GM21717 (cell line): Measurements from ENCODE around the gene ARHGAP33.
A peak's percentile ranks its signal among the peaks of the same experiment; 100 is the strongest.
"Not testable (repeated sequence)": the region's sequence is repeated elsewhere in the genome, so short reads cannot be mapped to it uniquely, and the experiment has no call there.

ENCODE experiments used
- ATAC-seq: cut with Tn5 transposase; IDR thresholded peaks from one replicate; pipeline ENCODE4 v1.9.1; 2021; ENCODE audit warnings: mild to moderate bottlenecking, moderate library complexity; ENCODE audit not compliant: unreplicated experiment

The ARHGAP33 gene

DNA sequence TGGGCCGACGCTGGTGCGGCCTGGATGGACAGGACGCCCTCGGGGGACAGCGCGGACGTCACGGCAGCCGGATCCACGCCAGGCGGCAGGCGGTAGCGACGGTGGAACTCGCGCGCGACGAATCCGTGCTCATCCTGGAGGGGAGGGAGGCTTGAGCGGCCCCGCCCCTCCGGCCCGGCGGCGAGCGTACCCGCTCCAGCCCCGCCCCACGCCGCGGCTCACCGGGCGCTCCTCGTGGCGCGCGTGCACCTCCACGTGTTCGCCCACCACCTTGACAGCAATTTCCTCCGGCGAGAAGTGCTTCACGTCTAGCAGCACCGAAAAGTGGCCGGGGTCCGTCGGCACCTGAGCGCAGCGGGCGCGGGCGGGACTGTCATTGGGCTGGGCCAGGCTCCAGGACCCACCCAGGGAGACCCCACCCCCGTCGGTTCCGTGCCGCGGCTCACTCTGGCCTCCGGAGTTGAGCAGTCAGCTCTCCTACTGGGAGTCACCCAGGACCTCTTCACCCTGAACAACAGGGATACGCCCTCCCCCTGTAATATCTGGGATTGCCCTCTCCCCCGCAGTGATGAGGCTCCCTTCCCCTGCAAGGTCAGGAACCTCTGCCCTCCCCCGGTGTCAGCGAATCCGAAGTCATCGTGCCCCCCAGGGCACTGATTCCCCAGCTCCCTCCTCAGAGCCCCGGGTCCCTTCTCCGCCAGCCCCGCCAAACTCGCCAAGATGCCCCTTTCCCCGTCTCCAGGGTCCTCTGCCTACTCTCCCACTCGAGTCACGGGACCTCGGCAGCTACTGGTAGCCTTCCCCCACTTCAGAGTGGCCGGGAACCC lies 19.6 kb upstream of the ARHGAP33 start:
- no peak for ATAC-seq

DNA sequence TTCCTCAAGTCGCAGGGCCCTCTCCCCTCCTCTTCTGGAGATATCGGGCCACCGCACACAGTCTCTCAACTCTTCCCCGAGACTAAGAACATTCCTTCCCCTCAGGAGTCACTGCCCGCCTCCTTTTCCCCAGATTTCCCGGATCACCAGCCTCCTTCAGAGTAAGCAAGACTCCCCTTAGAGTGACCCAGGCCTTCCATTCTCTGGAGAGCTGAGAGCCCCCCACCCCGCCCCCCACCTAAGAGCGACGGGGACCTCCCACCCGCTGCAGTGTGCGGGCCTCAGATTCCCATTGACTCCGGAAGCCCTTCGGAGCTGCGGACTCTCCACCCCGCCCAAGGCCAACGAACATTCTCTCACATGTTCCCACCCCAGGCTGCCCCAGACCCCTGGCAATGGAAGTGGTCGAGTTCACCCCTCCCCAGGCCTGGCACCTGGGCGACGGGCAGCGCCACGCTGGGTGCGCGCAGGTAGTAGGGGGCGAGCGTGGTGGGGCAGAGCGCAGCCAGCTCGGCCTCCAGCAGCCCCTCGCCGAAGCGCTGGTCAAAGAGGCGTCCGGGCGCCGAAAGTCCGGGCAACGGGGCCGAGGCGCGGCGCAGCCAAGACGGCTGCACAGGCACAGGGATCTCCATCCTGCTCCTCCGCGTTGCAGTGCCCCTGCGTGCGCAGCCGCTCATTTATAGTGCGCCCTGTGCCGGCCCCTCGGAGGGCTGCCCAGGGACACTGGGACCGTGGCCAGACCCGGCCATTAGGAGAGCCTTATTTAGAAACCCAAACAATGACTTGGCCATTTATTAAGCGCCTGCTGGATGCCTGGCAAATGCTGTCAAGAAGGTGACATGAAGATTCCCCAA lies 18.8 kb upstream of the ARHGAP33 start, which contains the start of gene HSPB6:
TSS of gene HSPB6 (minus strand) at position 653 of the 854 bp plus-strand sequence. CDS start at position 632, 21 bp downstream.
- ATAC-seq: no peak

DNA sequence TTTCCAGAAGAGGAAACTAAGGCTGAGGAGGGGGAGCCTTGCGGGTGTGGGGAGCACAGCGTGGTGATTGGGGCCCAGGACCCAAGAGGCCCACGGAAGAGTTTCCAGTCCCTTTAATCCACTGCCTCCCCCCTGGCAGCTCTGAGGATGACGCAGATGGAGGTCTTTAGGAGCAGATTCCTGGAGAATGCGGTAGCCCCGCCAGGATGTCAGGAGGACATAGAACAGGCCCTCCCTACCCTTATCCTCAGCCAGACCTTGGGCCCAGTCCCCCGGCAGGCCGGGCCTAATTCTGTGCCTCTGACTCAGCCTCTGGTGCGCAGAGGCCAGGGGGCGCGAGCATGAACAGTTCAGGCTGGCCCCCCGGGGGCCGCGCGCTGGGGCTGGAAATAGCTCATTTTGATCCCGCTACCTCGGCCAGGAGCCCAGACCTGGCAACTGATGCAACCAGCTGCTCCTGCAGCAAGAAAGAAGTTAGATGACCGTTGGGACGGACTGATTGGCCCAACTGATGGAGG lies 18.1 kb upstream of the ARHGAP33 start:
- peak; percentile 5 for ATAC-seq

DNA sequence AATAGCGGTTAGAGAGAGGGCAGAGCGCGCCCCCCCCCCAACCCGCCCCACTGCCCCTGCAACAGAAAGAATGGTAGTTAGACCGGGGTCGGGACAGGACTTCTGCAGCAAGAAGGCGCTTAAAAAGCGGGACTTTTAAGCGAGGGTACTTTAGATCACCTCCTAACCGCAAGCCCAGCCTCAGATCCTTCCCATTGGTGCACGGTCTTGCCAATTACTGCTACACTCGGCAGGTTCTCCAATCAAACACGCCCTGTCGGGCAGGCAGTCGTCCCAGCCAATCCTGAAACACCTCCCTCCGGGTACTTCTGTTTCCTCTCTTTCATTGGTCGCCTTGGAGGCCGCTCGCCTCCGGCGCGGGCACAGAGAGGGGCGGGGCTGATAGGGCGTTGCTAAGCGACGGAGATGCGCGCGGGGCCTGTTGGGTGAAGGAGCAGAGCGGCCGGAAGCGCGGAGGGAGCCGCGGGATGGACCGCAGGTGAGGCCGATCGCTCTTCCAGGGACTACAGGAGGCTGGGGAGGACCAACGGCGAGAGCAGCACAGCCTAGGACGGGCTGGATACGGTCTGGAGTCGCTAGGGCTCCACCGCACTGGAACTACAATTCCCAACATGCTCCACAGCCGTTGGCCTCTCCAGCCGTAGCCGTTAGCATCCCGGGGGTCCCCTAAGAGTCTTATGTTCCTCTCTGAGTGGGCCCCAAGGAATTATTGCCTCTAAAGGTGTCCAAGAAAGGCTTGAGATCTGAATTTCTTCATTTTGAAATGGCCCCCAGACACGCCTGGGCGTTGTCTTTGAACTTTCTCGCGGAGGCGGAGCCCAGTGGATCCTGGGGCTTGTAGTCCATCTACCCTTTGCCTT lies 17.4 kb upstream of the ARHGAP33 start, which contains the start of gene PROSER3:
TSS of gene PROSER3 (plus strand) at position 428 of the 860 bp plus-strand sequence. CDS start at position 468, 40 bp downstream.
- peak; percentile 84 for ATAC-seq

DNA sequence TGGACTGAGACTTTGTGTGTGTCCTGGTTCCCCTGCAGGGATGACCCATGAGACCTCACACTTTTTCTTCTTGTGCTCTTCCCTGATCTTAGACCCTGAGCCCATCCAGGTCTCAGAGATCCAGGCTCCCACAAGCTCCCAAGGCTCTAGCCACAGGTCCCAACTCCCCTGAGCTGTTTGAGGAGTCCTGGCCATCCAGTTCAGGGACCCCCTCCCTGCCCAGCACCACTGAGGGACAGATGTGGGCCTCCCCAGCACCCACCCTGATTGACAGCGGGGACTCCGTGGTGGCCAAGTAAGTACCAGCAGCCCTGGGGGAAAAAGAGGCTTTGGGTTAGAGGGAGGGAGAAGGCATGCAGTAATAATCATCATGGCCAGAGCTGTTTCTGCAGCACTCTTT lies 15.7 kb upstream of the ARHGAP33 start:
- no peak for ATAC-seq

DNA sequence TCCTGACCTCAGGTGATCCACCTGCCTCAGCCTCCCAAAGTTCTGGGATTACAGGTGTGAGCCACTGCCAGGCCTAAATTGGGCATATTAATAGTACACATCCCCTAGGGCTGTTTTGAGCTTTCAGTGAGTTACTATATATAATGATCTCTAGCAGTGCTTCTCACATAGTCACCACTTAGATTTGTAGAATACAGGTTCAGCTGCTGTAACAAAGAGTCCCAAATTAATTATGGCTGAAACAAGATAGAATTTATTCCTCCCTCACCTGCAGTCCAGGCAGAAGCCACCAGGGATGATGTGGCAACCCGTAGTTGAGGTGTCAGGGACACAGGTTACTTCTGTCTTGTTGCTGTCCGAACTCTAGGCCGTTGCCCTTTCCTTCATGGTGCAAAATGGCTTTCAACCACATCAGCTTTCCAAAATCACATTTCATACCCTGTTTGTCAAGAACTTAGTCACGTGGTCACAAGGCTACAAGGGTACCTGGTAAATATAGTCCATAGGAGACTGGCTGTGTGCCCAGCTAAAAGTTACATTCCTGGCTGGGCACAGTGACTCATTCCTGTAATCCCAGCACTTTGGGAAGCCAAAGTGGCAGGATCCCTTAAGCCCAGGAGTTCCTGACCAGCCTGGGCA lies 14.5 kb upstream of the ARHGAP33 start:
- ATAC-seq: no peak

DNA sequence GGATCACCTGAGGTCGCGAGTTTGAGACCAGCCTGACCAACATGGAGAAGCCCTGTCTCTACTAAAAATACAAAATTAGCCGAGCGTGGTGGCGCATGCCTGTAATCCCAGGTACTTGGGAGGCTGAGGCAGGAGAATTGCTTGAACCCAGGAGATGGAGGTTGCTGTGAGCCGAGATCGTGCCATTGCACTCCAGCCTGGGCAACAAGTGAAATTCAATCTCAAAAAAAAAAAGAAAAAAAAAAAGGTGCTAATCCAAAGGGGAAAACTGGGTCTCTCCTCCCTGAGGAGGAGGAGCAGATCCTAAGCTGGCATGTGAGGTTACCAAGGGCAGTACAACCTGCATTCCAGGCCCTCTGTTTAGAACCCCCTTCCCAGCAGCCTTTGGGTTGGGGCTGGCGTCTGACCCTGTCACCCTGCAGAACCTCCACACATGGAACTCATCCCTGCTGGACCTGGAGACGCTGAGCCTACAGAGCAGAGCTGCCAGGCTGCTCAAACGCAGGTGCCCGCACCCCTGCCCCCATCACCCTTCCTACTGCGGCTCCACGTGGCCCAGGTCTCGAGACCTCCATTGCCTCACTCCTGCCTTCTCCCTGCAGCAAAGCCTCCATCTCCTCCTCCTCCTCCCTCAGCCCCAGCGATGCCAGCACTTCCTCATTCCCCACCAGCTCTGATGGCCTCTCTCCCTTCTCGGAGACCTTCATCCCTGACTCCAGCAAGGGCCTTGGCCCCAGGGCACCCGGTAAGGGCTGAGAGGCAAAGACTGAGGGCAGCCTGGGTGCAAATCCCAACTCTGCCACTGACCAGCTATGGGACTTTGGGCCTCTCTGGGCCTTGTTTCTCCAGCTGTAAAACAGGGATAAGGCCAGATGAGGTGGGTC lies 10.7 kb upstream of the ARHGAP33 start:
- no peak for ATAC-seq

DNA sequence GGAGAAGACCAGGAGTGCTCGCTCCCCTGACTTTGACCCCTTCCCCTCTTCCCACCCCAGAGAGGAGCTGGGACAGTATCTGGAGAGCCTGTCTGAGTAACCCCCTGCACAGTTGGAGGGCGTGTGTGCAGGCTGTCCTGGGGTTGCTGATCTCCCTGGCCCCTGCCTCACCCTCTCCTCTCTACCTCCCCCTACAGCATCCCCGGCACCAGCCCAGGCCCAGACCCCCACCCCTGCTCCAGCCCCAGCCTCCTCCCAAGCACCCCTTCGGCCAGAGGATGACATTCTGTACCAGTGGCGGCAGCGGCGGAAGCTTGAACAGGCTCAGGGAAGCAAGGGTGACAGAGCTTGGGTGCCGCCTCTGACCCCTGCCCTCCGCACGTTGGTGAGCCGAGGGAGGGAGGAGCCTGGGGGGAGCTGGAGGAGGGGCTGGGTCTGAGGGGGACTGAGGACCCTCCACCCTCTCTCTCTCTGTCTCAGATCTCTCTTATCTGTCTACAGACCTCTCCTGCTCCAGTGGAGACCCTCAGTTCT lies 8.7 kb upstream of the ARHGAP33 start:
- ATAC-seq: no peak

DNA sequence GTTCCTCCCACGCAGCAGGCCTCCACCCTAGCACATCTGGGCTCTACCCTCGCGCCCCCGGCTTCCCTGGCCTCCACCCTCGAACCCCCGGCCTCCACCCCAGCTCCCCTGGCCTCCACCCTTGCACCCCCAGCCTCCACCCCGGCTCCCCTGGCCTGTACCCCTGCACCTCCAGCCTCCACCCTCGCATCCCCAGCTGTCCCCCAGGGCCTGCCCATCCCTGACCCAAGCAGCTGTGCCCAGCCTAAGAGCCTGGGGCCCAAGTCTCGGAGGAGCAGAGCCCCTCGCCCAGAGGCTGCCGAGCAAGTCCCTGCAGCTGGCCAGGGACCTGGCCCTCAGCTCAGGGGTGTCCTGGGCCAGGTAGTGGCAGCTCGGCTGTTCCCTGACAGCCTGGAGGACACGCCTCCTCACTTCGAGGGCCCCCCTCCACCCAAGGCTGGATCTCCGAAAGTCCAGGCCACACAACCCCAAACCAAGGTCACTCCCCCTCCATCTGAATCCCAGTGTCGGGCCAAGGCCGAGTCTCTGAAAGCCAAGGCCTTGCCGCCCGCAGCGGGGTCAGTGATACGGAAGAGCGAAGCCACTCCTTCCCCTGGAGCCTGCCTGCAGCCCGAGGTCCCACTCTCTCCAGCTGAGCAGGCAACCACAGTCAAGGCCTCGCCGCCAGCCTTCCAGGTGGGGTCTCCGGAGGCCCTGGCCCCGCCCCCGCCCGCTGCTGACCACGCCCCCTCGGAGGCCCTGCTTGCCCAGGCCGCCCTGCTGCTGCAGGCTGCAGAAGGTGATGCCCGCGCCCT lies 7.9 kb upstream of the ARHGAP33 start:
- no peak for ATAC-seq

DNA sequence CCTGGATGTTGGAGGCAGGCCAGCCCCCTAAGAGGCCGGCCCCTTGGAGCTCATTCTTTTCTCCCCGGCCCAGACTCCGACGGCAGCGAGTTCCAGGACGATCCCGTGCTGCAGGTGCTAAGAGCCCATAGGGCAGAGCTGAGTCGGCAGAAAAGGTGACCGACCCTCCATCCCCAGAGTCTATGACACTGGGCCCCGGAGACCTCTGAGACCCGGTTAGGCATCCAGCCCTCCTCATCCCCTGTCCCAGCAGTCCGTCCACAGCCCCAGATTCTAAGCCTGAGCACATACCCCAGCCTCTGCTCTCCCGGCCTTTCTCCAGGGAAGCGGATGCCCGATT lies 7.3 kb upstream of the ARHGAP33 start:
- ATAC-seq: no peak

DNA sequence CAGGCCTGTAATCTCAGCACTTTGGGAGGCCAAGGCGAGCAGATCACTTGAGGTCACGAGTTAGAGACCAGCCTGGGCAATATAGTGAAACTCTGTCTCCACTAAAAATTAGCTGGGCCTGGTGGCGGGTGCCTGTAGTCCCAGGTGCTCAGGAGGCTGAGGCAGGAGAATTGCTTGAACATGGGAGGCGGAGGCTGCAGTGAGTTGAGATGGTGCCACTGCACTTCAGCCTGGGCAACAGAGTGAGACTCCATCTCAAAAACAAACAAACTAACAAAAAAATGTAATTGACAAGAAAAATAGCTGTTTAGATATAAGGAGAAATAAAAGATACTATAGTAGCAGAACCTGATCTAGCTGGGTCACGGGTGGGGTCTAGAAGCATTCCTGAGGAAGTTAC lies 3.0 kb upstream of the ARHGAP33 start:
- ATAC-seq: not testable (repeated sequence)

DNA sequence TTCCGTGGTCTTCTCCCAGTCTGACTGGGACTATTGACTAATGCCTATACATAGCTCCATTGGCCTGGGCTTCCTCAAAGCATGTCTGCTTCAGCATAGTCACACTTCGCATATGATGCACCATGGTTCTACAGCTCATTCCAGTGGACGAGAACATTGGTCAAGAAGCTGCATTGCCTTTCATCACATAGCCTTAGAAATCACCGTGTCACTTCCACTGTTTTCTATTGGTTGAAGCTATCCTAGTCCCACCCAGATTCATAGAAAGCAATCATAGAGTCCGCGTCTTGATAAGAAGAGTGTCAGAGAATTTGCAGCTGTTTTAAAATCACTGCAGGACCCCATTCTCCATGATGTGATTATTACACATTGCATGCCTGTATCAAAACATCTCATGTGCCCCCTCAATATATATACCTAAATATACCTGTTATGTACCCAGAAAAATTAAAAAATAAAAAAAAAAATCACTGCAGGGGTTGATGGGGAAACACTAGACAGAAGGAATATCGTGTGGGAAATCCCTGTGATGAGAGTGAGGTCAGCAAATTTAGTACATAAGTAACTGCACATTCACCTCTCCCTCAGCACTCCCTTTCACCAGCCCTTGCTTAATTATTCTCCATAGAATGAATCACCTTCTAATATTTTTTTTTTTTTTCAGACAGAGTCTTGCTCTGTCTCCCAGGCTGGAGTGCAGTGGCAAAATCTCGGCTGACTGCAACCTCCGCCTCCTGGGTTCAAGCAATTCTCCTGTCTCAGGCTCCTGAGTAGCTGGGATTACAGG lies 2.2 kb upstream of the ARHGAP33 start:
- no peak for ATAC-seq

DNA sequence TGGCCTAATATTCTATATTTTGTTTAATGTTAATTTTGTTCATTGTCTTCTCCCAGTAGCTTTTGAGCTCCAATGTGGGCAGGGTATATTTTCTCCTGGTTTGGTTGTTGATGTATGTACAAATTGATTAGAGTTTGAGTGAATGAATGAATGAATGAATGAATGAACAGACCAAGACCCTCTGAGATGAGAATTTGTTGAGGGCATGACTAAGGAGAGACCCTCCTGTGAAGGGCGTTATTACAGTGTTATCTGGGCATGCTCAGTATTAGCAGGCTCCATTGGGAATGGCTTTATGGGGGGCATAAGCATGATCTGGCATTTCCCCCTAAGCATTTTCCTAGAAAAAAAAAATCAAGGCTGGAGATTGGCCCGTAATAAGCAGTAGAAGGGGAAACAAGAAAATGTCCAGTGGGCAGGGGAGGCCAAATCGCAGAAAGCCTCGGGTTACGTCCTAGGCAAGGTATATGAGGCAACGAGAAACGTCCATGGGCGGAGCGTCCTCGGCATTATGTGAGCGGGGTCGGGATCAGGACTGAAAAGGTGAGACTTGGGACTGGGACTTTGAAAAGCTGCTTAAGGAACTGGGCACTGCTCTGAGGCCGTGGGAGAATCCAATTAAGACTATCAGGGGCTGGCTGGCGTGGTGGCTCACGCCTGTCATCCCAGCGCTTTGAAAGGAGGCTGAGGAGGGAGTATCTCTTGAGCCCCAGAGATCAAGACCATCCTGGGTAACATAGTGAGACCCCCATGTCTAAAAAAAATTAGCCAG lies 904 bp upstream of the ARHGAP33 start:
- no peak for ATAC-seq

DNA sequence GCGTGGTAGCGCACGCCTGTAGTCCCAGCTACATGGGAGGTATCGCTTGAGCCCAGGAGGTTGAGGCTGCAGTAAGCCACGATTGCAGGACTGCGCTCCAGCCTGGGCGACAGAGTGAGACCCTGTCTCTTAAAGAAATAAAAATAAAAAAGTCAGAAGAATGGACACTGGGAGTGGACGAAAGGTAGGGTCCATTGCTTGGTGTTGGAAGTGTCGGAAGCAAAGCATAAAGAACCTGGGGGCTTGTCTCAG lies 392 bp upstream of the ARHGAP33 start:
- ATAC-seq: no peak

DNA sequence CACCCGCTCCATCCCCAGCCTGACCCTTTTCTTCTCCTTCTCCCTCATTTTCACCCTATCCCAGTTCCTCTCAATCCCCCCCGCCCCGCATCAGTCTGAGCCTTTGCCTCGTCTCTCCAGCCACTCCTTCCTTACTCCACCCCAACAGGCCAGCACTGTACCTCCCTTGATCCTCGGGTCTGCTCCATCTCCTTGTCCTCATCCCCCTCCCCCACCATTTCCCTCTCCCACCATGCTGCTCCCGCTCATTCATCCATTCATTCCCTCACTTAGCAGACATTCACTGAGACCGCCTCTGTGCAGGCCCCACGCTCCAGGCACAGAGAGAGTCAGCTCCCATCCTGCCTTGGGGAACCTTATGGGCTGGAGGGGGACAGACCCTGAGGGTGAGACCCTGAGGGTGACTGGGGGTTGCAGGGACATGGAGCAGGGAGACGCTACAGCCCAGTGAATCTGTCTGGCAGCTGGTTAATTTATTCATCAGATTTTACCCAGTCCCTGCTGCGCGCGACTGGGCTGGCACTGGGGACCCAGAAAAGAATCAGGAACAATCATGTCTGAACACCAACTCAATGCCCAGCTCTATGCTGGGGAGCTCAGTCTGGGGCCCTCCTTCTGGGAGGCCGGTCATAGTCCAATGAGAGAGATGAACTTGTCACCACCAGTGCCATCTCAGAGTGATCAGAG lies 881 bp downstream of the ARHGAP33 start:
- ATAC-seq: no peak

DNA sequence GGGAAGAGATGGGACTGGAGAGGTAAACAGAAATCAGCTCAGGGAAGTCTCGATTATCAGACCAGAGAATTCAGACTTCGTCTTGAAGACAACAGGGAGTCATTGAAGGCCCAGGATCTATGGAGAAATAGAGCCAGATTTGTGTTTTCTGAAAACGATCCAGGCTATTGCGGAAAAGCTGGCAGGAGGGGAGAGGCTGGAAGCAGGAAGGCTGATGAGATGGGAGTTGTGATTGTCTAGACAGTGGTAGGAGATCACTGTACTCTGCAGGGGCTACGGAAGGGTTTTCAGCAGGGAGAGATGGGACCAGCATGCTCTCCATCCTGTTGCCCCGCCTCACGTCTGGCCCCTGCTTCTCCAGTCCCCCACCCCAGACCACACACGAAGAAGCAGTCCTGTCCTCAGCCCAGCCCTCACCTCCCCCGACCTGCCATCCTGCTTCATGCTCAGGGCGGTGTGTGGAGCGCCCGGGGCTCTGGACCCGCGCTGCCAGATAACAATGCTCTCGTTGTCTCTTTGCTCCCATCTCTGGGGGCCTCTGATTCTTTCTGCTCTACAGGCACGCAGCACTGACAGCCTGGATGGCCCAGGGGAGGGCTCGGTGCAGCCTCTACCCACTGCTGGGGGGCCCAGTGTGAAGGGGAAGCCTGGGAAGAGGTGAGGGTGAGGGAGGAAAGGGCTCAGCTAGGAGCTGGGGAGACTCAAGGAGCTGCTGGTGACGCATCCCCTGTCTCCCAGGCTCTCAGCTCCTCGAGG lies 1.9 kb downstream of the ARHGAP33 start:
- ATAC-seq: no peak
